Brain microvascular endothelial cell (primary cell): Measurements from ENCODE around the gene AHRR.

Experiments
- DNase-seq: peaks from one replicate; pipeline ENCODE4 v3.0.0-alpha.2; 2020
- H3K27ac ChIP-seq: fragments of 250-450 bp; sonication (Bioruptor Pico); 2 replicates; pipeline ENCODE4 v1.5.1; 2020; ENCODE audit warnings: mild to moderate bottlenecking, moderate library complexity
- H3K27me3 ChIP-seq: fragments of 250-450 bp; sonication (Bioruptor Pico); replicated peaks from 2 replicates; pipeline ENCODE4 v1.5.1; 2020; ENCODE audit warnings: mild to moderate bottlenecking
- H3K36me3 ChIP-seq: fragments of 250-450 bp; sonication (Bioruptor Pico); replicated peaks from 2 replicates; pipeline ENCODE4 v1.5.1; 2020; ENCODE audit warnings: mild to moderate bottlenecking
- H3K4me3 ChIP-seq: 2 replicates; pipeline ENCODE4 v1.5.1; 2011; ENCODE audit warnings: low read depth, mild to moderate bottlenecking, control low read depth, low read length, moderate library complexity
- in situ Hi-C: cut with HindIII; loops from 2 replicates; pipeline ENCODE4 v1.10.0; 2017; ENCODE audit warnings: low sequenced_read_pairs, low pct_ligation_motif_present
- TF ChIP-seq, protein P1 (sequence below): IDR thresholded peaks from 2 replicates; pipeline ENCODE4 v1.5.1; 2011; ENCODE audit warnings: low read depth, mild to moderate bottlenecking, moderate library complexity, low read length, control low read depth, inconsistent platforms; ENCODE audit errors: missing control alignments

Gene AHRR

DNA sequence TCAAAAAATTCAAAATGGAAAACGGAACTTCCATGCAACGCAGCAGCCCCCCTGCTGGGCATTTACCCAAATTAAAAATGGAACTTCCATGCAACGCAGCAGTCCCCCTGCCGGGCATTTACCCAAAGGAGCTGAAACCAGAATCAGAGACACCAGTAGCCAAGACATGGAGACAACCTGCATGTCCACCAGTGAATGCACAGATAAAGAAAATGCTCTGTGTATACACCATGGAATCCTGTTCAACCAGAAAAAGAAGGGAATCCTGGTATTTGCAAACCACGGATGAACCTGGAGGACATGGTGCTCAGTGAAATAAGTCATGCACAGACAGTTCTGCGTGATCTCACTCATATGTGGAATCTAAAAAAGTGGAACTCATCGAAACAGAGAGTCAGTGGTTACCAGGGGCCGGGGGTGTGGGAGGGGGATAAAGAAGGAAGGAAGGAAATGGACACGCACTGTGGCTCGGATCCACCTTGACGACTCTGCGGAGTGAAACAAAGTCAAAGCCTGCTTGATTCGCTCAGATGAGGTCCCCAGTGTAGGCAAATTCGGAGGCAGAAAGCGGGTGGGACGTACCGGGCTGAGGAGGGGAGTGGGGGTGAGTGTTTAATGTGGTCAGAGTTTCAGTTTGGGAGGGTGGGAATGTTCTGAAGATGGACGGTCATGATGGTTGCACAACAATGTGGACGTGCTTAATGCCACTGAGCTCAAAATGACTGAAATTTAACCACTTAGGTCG lies 81.3 kb downstream of the AHRR start:
- DNase-seq = no peak
- in situ Hi-C loops = no loop called here
- no peaks in the 10 kb centered on the region for H3K27me3 ChIP-seq
- no peak overlapping the region for H3K4me3 ChIP-seq
- no peak overlapping the region for H3K27ac ChIP-seq
- TF ChIP-seq, protein P1, sequence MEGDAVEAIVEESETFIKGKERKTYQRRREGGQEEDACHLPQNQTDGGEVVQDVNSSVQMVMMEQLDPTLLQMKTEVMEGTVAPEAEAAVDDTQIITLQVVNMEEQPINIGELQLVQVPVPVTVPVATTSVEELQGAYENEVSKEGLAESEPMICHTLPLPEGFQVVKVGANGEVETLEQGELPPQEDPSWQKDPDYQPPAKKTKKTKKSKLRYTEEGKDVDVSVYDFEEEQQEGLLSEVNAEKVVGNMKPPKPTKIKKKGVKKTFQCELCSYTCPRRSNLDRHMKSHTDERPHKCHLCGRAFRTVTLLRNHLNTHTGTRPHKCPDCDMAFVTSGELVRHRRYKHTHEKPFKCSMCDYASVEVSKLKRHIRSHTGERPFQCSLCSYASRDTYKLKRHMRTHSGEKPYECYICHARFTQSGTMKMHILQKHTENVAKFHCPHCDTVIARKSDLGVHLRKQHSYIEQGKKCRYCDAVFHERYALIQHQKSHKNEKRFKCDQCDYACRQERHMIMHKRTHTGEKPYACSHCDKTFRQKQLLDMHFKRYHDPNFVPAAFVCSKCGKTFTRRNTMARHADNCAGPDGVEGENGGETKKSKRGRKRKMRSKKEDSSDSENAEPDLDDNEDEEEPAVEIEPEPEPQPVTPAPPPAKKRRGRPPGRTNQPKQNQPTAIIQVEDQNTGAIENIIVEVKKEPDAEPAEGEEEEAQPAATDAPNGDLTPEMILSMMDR = no peak
- H3K36me3 ChIP-seq = no peaks in the 10 kb centered on the region

DNA sequence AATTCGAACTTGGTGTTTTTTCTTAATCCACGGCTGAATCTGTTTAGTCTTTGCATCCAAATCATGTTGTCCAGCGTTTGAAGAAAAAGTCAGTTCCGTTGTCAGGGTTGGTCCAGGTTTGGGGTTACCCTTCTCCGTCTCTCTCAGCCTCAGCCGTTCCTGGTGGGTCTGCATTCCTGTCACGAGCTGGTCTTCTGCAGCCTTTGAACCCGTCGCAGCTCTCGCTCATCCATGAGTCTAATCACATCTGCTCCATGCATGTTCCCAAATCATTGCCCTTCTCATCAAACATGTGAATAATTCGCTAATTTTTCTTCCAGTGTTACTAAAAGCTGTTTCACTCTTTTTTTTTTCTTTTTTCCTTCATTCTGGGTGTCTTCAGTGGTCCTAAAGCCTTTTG lies 82.5 kb downstream of the AHRR start:
- DNase-seq = no peak
- Histone ChIP-seq H3K27me3 (no peaks in the 10 kb centered on the region), H3K4me3 (no peak overlapping the region), H3K27ac (no peak overlapping the region), H3K36me3 (no peaks in the 10 kb centered on the region)
- TF ChIP-seq, protein P1 = no peak
- in situ Hi-C loops = no loop called here

DNA sequence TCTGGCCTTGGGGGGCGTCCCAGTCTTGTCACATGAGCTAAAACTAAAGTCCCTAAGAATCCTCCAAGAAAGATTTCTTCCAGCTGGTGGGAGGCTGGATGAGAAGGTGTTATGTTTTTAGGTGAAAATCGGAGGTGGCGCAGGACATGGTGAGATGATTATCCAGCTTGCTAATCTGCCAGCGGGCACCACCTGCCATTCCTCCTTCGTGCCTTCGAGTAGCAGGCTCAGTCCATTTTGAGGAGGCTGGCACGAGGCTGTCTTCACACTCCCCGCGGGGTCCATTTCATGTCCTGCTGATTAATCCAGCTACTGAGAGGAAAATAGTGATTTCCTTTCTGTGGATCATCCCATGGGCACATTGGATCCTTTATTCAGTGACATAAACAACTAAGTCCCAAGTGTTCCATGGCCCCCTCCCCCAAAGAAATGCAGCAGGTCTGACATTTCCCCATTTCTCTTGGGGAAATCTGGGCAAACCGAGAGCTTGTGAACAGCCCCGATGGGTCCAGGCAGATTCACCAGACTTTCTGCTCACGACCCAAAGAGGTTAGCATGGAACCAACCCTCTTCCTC lies 83.2 kb downstream of the AHRR start:
- in situ Hi-C loops = no loop called here
- TF ChIP-seq, protein P1 = no peak
- no peaks in the 10 kb centered on the region for H3K27me3 ChIP-seq
- H3K27ac ChIP-seq = no peak overlapping the region
- no peaks in the 10 kb centered on the region for H3K36me3 ChIP-seq
- DNase-seq = no peak
- H3K4me3 ChIP-seq = no peak overlapping the region

DNA sequence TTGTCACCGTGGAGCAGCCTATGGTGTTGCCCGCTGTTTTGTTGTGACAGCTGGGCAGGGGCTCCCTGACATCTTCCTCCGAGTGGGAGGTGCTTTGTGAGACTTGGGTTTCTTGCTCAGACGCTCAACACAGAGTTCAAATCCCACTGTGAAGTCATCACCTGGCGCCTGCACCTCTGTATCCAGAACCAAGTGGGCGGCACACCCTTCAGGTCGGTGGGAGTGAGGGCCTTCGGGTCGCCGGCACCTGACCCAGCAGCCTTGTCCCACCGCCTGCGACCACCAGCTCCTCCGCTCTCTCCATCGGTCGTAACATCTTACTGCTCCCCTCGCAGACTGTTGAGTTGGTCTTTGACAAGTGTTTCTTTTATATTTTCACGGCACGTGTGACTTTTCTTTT lies 83.9 kb downstream of the AHRR start:
- H3K27me3 ChIP-seq = no peaks in the 10 kb centered on the region

DNA sequence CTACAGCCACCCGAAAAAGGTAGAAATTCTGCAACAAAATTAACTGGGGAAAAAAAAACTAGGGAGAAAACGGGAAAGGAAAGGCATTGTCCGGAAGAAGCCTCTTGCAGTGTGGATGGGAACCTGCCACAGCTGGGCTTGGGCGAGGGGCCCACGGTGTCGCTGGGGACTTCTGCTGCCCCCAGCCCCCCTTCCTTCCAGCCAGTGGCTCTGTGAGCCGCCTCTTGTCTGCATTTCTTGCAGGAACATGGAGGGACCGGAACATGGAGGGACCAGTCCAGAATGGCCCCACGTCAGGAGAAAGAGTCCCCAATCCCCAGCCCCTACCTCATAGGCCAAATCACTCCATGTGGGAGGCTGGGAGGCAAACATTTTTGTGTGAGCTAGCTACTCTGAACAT lies 84.5 kb downstream of the AHRR start:
- Histone ChIP-seq H3K27ac (no peak overlapping the region), H3K4me3 (no peak overlapping the region), H3K27me3 (no peaks in the 10 kb centered on the region), H3K36me3 (no peaks in the 10 kb centered on the region)
- DNase-seq = no peak
- TF ChIP-seq, protein P1 = no peak
- in situ Hi-C loops = no loop called here

More for the DNA sequence above, 83.9 kb downstream of the AHRR start:
- Histone ChIP-seq H3K27ac (no peak overlapping the region), H3K36me3 (no peaks in the 10 kb centered on the region), H3K4me3 (no peak overlapping the region)
- no peak for DNase-seq
- in situ Hi-C loops = no loop called here
- TF ChIP-seq, protein P1 = no peak
